GM19025 (cell line): ENCODE data around the gene VAMP3.
A peak's percentile ranks its signal among the peaks of the same experiment; 100 is the strongest.

ENCODE experiments used
- ATAC-seq: cut with Tn5 transposase; IDR thresholded peaks from one replicate; pipeline ENCODE4 v1.9.1; 2021; ENCODE audit warnings: mild to moderate bottlenecking, low read depth, moderate library complexity; ENCODE audit not compliant: unreplicated experiment

The VAMP3 gene

GRCh38 chr1:7770997-7771822 is at the start of gene VAMP3:
VAMP3 (plus strand) TSS chr1:7771296; CDS start chr1:7771384, 88 bp downstream.
- peak; percentile 75 for ATAC-seq

- ATAC-seq: no peak
These were observed 49.0 kb upstream of the VAMP3 start for GRCh38 chr1:7721940-7722669.

GRCh38 chr1:7722670-7723012 is 48.5 kb upstream of the VAMP3 start:
- no peak for ATAC-seq

GRCh38 chr1:7726623-7727022 is 44.5 kb upstream of the VAMP3 start:
- ATAC-seq: no peak

GRCh38 chr1:7727809-7728471 is 43.2 kb upstream of the VAMP3 start:
- ATAC-seq: no peak

GRCh38 chr1:7729761-7730160 is 41.3 kb upstream of the VAMP3 start:
- no peak for ATAC-seq

GRCh38 chr1:7732331-7732730 is 38.8 kb upstream of the VAMP3 start:
- ATAC-seq: no peak

- no peak for ATAC-seq
These were observed 37.8 kb upstream of the VAMP3 start for GRCh38 chr1:7733276-7733675.

GRCh38 chr1:7738044-7738443 is 33.1 kb upstream of the VAMP3 start:
- no peak for ATAC-seq

GRCh38 chr1:7743346-7743745 is 27.8 kb upstream of the VAMP3 start:
- no peak for ATAC-seq

GRCh38 chr1:7744882-7745281 is 26.2 kb upstream of the VAMP3 start:
- ATAC-seq: no peak

GRCh38 chr1:7745783-7746182 is 25.3 kb upstream of the VAMP3 start:
- no peak for ATAC-seq

- ATAC-seq: no peak
These were observed 23.5 kb upstream of the VAMP3 start for GRCh38 chr1:7747605-7748004.

GRCh38 chr1:7749126-7749525 is 22.0 kb upstream of the VAMP3 start:
- no peak for ATAC-seq

GRCh38 chr1:7751174-7751573 is 19.9 kb upstream of the VAMP3 start:
- ATAC-seq: no peak

- no peak for ATAC-seq
These were observed 18.3 kb upstream of the VAMP3 start for GRCh38 chr1:7752512-7753417.

- ATAC-seq: no peak
These were observed 17.5 kb upstream of the VAMP3 start for GRCh38 chr1:7753641-7754040.

- no peak for ATAC-seq
These were observed 16.9 kb upstream of the VAMP3 start for GRCh38 chr1:7754234-7754633.

- ATAC-seq: no peak
These were observed 15.6 kb upstream of the VAMP3 start for GRCh38 chr1:7755448-7755847.

- ATAC-seq: no peak
These were observed 10.9 kb upstream of the VAMP3 start for GRCh38 chr1:7760245-7760644.
